Activated CD4-positive, alpha-beta memory T cell treated with anti-CD3 and anti-CD28 coated beads, Interleukin-2, amount 10 ng/mL, durations not matched to agents 7 days and 5 days (primary cell): ENCODE results near the gene ACSF2. TPM values are rescaled to one million over a fixed set of nuclear protein-coding genes. Genes with fewer than 3 reads are reported as not detected.

Source experiments
- CTCF ChIA-PET: fragments of 350-600 bp; sonication (Branson Sonifier 250); formaldehyde crosslinking; loops from one replicate; lab custom pipeline; 2021; ENCODE audit warnings: antibody characterized with exemption, inconsistent platforms; lab: Charles Lee
- POLR2A ChIA-PET: fragments of 350-600 bp; sonication (Branson Sonifier 250); formaldehyde crosslinking; loops from one replicate; lab custom pipeline; 2021; ENCODE audit warnings: antibody characterized with exemption; lab: Charles Lee
- DNase-seq: peaks from one replicate; pipeline ENCODE4 v3.0.0-alpha.2; 2020
- H3K27ac Mint-ChIP-seq: one replicate; pipeline ENCODE4 v1.8.0; 2021; ENCODE audit warnings: mild to moderate bottlenecking, mixed read lengths
- H3K27me3 Mint-ChIP-seq: one replicate; pipeline ENCODE4 v1.8.0; 2021; ENCODE audit warnings: mixed read lengths
- H3K36me3 Mint-ChIP-seq: one replicate; pipeline ENCODE4 v1.8.0; 2021; ENCODE audit warnings: low read depth, mixed read lengths
- H3K4me1 Mint-ChIP-seq: one replicate; pipeline ENCODE4 v1.8.0; 2021; ENCODE audit warnings: mixed read lengths
- H3K4me3 Mint-ChIP-seq: one replicate; pipeline ENCODE4 v1.8.0; 2021; ENCODE audit warnings: mild to moderate bottlenecking, mixed read lengths
- H3K9me3 Mint-ChIP-seq: one replicate; pipeline ENCODE4 v1.8.0; 2021; ENCODE audit warnings: mixed read lengths
- total RNA-seq, 2 experiments: library from RNA; stranded (reverse); gene quantifications; one replicate each; pipeline ENCODE4 v1.2.3, GENCODE V29; 2021

ACSF2 gene
- total RNA-seq, 2 experiments from 2014 or later: 28.7 to 30.7 TPM

DNA sequence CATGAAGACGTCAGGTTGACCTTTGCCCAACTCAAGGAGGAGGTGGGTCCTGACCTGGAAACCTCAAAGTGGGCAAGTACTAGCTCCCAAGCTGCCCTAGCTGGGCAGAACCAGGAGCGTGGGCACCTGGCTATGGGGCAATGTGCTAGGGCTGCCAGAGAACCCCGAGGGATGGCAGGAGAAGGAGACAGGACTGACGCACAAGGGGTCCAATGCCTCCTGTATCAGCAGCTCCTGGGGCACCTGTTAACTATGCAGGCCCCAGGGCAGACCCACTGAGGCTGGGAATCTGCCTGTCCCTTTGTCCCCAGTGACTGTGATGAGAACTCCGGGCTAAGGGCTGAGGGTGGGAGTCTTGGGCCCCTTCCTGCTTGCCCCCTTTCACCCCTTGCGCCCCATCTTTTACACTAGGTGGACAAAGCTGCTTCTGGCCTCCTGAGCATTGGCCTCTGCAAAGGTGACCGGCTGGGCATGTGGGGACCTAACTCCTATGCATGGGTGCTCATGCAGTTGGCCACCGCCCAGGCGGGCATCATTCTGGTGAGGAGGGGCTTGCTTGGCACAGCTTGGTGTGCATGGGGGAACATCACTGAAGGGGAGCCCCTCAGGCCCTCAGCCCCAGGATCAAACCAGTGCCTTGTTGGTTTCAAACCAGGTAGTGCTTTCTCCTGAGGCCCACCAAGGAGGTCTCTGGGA, 35.0 kb downstream of the ACSF2 start:
- H3K27ac Mint-ChIP-seq: no peak overlapping the region
- no peaks in the 10 kb centered on the region for H3K9me3 Mint-ChIP-seq
- no peak overlapping the region for H3K4me3 Mint-ChIP-seq
- peaks cover 7% of the 10 kb centered on the region for H3K4me1 Mint-ChIP-seq
- no peaks in the 10 kb centered on the region for H3K36me3 Mint-ChIP-seq
- DNase-seq: no peak
- POLR2A ChIA-PET: no interaction called here
- H3K27me3 Mint-ChIP-seq: no peaks in the 10 kb centered on the region
- CTCF ChIA-PET: no interaction called here

DNA sequence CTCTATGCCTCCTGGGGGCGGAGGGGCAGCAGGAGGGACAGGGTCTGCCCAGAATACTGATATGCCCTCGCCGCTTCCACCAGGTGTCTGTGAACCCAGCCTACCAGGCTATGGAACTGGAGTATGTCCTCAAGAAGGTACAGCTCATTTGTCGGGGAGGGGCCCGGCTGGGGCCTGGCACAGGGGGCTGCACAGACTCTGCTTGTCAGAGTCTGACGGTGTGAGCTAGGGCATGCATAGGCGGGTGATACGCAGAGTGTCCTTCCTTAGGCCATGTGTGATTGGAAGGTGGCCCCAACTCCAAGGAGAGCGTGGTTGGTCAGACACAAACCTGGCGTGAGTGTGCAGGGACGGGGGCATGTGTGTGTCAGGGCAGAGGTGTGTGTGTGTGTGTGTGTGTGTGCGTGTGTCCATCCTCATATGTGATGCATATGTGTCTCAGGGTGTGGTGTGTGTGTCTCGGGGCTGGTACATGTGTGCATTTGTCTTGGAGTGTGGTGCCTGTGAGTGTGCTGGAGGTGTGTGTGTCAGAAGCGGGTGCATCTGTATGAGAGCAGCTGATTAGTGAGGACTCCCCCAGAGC, 35.6 kb downstream of the ACSF2 start:
- H3K9me3 Mint-ChIP-seq: no peaks in the 10 kb centered on the region
- H3K27ac Mint-ChIP-seq: no peak overlapping the region
- H3K36me3 Mint-ChIP-seq: no peaks in the 10 kb centered on the region
- H3K4me1 Mint-ChIP-seq: peaks cover 13% of the 10 kb centered on the region
- POLR2A ChIA-PET: no interaction called here
- DNase-seq: no peak
- H3K4me3 Mint-ChIP-seq: no peak overlapping the region
- H3K27me3 Mint-ChIP-seq: no peaks in the 10 kb centered on the region
- CTCF ChIA-PET: no interaction called here

DNA sequence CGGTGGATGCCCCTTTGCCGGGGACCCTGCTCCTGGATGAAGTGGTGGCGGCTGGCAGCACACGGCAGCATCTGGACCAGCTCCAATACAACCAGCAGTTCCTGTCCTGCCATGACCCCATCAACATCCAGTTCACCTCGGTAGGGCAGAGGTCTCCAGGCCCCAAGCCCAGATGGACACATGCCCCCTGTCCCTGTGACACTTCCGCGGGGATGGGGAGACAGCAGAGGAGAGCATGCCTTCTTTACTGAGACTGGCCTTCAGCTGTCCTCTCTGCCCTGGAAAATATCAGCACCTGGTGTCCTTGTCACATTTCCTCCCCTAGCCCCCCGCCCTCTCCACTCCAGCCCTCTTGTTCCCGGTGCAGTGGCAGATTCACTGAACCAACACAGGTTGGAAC, 36.4 kb downstream of the ACSF2 start:
- POLR2A ChIA-PET: no interaction called here
- H3K36me3 Mint-ChIP-seq: no peaks in the 10 kb centered on the region
- H3K27me3 Mint-ChIP-seq: peaks cover under 1% of the 10 kb centered on the region
- CTCF ChIA-PET: no interaction called here
- peaks cover 20% of the 10 kb centered on the region for H3K4me1 Mint-ChIP-seq
- no peak overlapping the region for H3K4me3 Mint-ChIP-seq
- DNase-seq: no peak
- no peaks in the 10 kb centered on the region for H3K9me3 Mint-ChIP-seq
- H3K27ac Mint-ChIP-seq: no peak overlapping the region

DNA sequence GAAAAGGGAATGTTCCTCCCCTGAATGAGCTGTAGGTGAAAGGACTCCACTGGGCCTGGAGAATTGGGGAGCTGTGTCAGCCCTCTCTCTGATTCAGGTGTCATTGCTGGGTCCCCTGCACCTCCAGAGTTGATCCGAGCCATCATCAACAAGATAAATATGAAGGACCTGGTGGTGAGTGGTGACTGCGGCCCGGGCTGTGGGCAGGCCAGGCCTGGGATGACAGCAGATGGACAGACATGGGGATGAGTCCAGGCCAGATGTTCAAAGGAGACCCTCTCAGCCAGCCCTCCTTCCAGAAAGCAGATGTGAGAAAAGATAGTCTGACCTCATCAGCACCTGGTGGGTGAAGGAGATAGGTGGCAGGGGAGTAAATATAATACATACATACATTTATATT, 38.1 kb downstream of the ACSF2 start:
- CTCF ChIA-PET: no interaction called here
- no peaks in the 10 kb centered on the region for H3K36me3 Mint-ChIP-seq
- peaks cover 29% of the 10 kb centered on the region for H3K4me1 Mint-ChIP-seq
- DNase-seq: no peak
- POLR2A ChIA-PET: no interaction called here
- H3K27me3 Mint-ChIP-seq: peaks cover 12% of the 10 kb centered on the region
- H3K27ac Mint-ChIP-seq: no peak overlapping the region
- H3K9me3 Mint-ChIP-seq: no peaks in the 10 kb centered on the region
- H3K4me3 Mint-ChIP-seq: no peak overlapping the region

DNA sequence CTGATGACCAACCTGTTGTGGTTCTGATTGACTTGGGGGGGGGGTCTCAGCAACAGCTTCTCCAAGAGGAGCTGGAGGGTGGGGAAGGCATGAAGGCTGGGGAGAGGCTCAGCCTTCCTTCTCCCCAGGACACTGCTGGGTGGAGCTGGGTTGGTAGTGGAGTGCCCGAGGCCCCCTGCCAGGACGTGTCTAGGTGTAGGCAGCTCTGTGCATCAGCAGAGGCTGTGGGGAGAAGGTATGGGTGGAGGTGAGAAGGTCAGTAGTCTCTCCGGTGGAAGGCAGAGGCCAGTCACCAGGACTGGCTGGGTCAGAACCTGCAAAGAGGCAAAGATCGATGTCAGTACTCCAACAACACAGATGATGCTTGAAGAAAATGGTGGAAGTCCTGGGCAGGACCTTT, 38.7 kb downstream of the ACSF2 start:
- CTCF ChIA-PET: no interaction called here

DNA sequence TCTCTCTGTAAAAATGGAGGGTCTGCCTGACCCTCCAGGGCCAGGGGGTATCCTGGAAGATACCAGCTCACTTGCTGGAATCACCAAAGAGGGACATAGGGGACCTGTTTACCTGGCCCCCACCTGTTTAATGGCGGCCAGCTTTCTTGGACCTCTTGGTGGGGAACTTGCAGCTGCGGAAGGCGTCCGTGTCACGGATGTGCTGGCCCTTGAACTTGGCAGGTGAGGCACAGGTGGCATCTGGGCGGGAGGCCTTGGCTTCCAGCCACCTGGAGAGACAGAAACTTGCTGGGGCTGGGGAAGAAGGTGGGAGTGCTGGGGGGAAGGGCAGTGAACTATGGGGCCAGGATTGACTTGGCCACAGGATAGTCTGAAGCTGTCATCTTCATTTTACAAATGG, 39.2 kb downstream of the ACSF2 start:
- DNase-seq: no peak
- Mint-ChIP-seq H3K9me3 (no peaks in the 10 kb centered on the region), H3K4me3 (no peak overlapping the region), H3K27me3 (peaks cover 17% of the 10 kb centered on the region), H3K27ac (no peak overlapping the region), H3K36me3 (no peaks in the 10 kb centered on the region), H3K4me1 (peaks cover 29% of the 10 kb centered on the region)
- CTCF ChIA-PET: no interaction called here
- POLR2A ChIA-PET: no interaction called here

More for the DNA sequence above, 38.7 kb downstream of the ACSF2 start:
- Mint-ChIP-seq H3K27me3 (peaks cover 15% of the 10 kb centered on the region), H3K4me1 (peaks cover 29% of the 10 kb centered on the region), H3K36me3 (no peaks in the 10 kb centered on the region), H3K4me3 (no peak overlapping the region), H3K9me3 (no peaks in the 10 kb centered on the region), H3K27ac (no peak overlapping the region)
- no peak for DNase-seq
- POLR2A ChIA-PET: no interaction called here

DNA sequence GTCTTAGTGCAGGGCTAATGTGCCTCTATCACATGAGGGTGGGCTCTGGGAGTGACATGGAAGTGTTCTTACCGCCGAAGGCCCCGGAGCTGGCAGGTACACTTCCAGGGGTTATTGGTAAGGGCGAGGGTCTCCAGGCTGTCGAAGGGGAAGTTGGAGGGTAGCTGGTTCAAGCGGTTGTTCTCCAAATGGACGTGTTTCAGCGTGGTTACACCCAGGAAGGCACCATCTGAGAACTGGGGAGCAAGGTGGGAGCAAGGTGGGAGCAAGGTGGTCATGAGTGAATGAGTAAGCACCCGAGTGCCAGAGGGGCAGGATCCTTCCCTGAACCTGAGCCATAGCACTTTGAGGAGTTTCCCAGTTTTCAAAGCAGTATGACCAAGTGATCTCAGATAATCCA, 39.6 kb downstream of the ACSF2 start:
- Mint-ChIP-seq H3K4me3 (no peak overlapping the region), H3K4me1 (peaks cover 29% of the 10 kb centered on the region), H3K36me3 (no peaks in the 10 kb centered on the region), H3K27me3 (peaks cover 18% of the 10 kb centered on the region), H3K9me3 (no peaks in the 10 kb centered on the region), H3K27ac (no peak overlapping the region)
- POLR2A ChIA-PET: no interaction called here
- DNase-seq: no peak
- CTCF ChIA-PET: no interaction called here

DNA sequence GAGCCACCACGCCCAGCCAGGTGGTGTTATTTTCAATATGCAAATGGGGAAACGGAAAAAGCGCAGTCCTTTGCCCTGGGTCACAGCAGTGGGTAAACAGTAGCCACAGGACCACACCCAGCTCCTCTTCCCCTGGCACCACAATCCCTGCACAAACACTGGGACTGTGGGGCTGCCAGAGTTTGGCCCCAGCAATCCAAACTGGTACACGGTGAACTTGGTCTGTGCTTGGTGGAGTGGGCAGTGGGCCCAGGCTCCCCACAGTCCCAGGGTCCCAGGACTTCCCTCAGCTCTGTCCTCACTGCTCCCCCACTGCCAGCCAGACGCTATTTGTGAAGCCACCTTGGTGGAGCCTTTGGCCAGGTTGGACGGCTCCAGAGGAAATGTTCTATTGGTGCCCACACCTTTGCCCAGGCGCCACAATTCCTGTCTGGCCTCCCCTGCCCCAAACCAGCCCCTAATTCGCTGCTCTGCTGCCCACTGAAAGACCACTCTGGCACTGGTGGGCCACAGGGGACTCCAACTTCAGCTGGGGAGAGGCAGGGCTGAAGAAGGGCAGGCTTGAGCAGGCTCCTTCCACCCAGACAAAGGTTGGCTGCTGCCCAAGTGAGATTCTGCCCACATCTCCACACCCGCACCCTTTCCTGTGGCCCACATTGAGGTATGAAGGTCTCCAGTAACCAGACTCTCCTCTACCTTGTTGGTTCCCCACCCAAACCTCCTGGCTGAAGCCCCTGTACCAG, 40.5 kb downstream of the ACSF2 start:
- Mint-ChIP-seq H3K36me3 (no peaks in the 10 kb centered on the region), H3K4me3 (no peak overlapping the region), H3K27me3 (peaks cover 20% of the 10 kb centered on the region), H3K9me3 (no peaks in the 10 kb centered on the region), H3K27ac (no peak overlapping the region), H3K4me1 (peaks cover 29% of the 10 kb centered on the region)
- ChIA-PET POLR2A (interaction anchor here (1.1 kb wide), 1 partner anchor 13 kb away, joined by 3 read pairs; no protein-coding TSS in a partner anchor), CTCF (no interaction called here)
- no peak for DNase-seq

DNA sequence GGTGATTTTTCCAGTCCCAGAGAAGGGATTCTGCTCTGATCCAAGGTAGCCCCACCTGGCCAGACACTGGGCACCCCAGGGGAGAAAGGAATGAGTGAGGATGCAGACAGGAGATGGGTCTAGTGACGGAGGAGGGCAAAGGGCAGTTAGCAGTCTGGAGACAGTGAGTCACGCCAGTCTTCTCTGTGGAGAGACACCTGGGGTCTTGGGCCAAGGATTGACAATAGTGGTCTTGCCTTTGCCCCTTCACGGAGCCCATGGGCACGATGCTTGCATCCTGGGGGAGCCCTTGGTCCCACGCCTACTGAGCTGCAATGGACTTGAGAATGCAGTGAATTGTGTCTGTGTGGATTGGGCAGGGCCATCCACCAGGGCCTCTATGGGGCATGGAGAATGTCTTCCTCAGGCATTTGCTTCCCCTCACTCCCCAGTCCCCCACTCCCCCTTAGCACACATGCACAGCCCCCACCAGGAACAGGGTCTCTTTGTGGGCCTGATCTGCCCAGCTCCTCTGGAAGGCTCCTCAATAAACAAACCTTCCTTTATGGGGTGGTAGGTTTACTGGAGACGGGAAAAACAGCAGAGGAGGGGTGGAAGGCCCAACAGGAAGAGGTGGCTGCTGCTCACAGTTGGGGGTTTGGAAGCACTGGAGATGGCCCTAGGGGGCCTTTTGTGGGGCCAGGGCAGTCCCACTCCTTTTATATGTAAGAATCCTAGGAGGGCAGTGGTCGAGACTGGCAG, 41.3 kb downstream of the ACSF2 start:
- Mint-ChIP-seq H3K4me3 (no peak overlapping the region), H3K27me3 (peaks cover 20% of the 10 kb centered on the region), H3K4me1 (peaks cover 29% of the 10 kb centered on the region), H3K27ac (no peak overlapping the region), H3K9me3 (no peaks in the 10 kb centered on the region), H3K36me3 (no peaks in the 10 kb centered on the region)
- no peak for DNase-seq
- ChIA-PET POLR2A (interaction anchor here (1.1 kb wide), 1 partner anchor 12 kb away, joined by 3 read pairs; no protein-coding TSS in a partner anchor), CTCF (interaction anchor here (1.1 kb wide), 1 partner anchor 12 kb away, joined by 4 read pairs; no protein-coding TSS in a partner anchor)

DNA sequence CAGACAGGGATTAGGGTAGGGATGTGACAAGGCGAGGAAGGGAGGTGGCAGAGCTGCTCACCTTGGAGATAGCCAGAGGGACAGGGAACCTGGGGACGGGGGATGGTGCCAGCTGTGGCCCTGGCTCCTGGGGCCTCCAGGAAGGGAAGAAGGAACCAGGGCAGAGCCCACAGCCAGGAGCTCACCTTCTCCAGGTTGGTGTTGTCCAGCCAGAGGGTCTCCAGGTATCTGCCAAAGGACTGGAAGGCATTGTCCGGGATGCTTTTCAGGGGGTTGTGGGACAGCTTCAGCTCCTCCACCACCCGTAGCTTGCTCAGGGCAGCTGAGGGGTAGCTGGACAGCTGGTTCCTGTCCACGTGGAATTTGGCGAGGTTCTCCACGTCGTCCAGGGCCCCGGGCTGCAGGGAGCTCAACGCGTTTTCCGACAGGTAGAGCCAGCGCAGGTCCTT, 41.9 kb downstream of the ACSF2 start:
- DNase-seq: no peak
- Mint-ChIP-seq H3K4me3 (no peak overlapping the region), H3K27ac (no peak overlapping the region), H3K4me1 (peaks cover 29% of the 10 kb centered on the region), H3K9me3 (no peaks in the 10 kb centered on the region), H3K36me3 (no peaks in the 10 kb centered on the region), H3K27me3 (peaks cover 20% of the 10 kb centered on the region)
- ChIA-PET POLR2A (no interaction called here), CTCF (interaction anchor here (1.1 to 1.7 kb wide), 2 partner anchors 11 to 70 kb away, joined by 4 to 5 read pairs; partner anchors contain the start of gene LRRC59)

DNA sequence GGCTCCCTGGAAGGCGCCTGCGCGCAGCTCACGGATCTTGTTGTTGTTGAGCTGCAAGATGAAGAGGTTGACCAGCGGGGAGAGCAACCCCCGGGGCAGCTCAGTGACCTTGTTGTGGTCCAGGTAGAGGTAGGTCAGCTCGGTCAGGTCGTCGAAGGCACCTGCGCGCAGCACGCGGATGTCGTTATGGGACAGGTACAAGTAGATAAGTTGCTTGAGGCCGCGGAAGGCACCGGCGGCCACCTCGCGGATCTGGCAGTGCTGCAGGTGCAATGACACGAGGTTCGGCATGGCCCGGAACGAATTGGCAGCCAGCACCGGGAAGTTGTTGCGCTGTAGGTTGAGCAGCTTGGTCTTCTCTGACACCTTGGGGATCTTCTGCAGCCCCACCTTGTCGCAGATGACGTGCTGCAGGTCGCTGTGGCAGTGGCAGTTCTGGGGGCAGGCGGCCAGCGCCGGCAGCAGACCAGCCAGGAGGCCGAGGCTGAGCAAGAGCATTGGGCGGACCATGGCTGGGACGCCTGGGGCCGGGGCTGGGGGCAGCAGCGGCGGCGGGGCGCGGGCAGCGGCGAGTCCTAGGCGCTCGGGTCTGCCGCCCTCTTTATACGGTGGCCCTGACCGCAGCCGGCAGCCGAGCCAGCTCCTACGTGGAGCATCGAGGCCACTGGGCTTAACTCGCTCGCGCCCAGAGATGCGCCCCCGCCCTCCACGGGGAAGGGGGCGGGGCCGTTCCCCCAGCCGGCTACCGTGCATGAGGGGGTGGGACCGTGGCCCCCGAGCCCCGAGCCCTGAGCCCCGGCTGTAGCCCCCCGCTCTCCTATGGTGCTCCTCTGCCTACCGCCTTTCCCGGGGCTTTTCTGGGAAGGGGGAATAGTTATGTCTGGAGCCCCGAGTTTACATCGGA, 42.5 kb downstream of the ACSF2 start, which contains the start of gene CHAD:
Gene CHAD, minus strand, starts transcription at position 577 of the 904 bp plus-strand sequence. Its CDS starts 67 bp downstream, at position 510.
- Mint-ChIP-seq H3K36me3 (no peaks in the 10 kb centered on the region), H3K27me3 (peaks cover 20% of the 10 kb centered on the region), H3K9me3 (no peaks in the 10 kb centered on the region), H3K4me3 (no peak within 1 kb of the TSS), H3K27ac (no peak within 1 kb of the TSS), H3K4me1 (peaks cover 29% of the 10 kb centered on the region)
- CTCF ChIA-PET: interaction anchor here (1.1 to 1.7 kb wide), 2 partner anchors 11 to 71 kb away, joined by 4 to 5 read pairs; partner anchors contain the start of gene LRRC59
- no peak for DNase-seq
- POLR2A ChIA-PET: no interaction called here

DNA sequence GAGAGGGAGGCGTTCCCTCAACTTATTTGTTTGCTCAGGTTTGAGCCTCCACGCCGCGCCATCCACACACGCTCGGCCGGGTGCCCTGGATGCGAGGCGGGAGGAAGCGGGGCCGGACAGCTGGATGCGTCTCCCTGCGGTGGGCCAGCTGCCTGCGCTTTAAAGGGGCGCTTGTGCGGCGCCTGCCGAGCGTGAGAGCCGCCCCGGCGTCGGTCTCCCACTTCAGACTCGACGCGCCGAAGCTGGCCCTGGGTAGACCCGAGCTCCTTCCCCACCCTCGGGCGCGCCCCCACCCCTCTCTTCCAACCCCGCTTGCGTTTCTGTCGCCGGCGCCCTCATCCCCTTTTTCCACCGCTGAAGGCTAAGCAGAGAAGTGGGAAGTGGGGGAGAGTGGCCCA, 43.2 kb downstream of the ACSF2 start:
- no peak for DNase-seq
- Mint-ChIP-seq H3K36me3 (no peaks in the 10 kb centered on the region), H3K9me3 (no peaks in the 10 kb centered on the region), H3K4me3 (no peak overlapping the region), H3K27me3 (peaks cover 20% of the 10 kb centered on the region), H3K27ac (no peak overlapping the region), H3K4me1 (peaks cover 29% of the 10 kb centered on the region)
- ChIA-PET CTCF (interaction anchor here (1.7 kb wide), 1 partner anchor 72 kb away, joined by 5 read pairs; the partner anchor contains the start of gene LRRC59), POLR2A (no interaction called here)
